Stimulated activated CD8-positive, alpha-beta memory T cell treated with anti-CD3 and anti-CD28 coated beads, Interleukin-4, amount 100 ng/mL, for 48 hours (primary cell): ENCODE measurements around the gene CYP21A2.
"Not testable (repeated sequence)": the region's sequence is repeated elsewhere in the genome, so short reads cannot be mapped to it uniquely, and the experiment has no call there.

ENCODE experiments used
- DNase-seq: peaks from one replicate; pipeline ENCODE4 v3.0.0-alpha.2; 2020

CYP21A2 gene

DNA sequence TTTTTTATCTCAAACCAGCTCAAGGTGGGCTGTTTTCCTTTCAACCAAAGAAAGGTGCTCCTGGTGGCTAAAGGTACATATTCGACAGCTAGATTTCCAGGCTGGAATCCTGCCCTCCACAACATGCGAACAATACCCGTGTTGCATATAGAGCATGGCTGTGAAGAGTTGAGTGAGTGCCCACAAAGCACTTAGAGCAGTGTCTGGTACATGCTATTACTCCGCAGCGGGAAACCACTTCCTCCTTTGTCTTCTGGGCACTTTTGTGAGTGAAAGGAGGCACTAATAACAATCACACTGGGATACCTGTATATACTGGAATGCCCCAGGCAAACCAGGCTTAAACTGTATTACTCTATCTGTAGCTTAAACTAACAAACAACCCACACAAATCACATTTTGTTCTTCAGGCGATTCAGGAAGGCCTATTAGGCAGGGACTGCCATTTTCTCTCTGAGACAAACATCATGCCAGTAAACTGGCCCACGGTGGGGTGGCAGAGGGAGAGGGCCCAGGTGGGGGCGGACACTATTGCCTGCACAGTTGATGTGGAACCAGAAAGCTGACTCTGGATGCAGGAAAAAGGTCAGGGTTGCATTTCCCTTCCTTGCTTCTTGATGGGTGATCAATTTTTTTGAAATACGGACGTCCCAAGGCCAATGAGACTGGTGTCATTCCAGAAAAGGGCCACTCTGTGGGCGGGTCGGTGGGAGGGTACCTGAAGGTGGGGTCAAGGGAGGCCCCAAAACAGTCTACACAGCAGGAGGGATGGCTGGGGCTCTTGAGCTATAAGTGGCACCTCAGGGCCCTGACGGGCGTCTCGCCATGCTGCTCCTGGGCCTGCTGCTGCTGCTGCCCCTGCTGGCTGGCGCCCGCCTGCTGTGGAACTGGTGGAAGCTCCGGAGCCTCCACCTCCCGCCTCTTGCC, at the start of gene CYP21A2:
Gene CYP21A2, plus strand, starts transcription at position 818 of the 927 bp plus-strand sequence. Its CDS starts 8 bp downstream, at position 826.
- DNase-seq = not testable (repeated sequence)

GRCh38 chr6:31989363-31989762, 48.9 kb upstream of the CYP21A2 start:
- DNase-seq = not testable (repeated sequence)

DNA sequence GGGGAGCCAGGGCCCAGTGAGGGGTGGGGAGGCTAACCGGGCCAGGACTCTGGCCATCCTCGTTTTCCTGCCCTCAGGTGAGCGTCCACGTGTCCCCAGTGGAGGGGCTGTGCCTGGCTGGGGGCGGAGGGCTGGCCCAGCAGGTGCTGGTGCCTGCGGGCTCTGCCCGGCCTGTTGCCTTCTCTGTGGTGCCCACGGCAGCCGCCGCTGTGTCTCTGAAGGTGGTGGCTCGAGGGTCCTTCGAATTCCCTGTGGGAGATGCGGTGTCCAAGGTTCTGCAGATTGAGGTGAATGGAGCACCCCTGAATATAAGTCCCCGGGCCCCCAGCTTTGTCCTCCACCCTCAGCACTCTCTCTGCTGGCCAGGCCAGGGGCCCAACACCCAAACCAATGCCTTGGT, 43.8 kb upstream of the CYP21A2 start:
- DNase-seq = not testable (repeated sequence)

DNA sequence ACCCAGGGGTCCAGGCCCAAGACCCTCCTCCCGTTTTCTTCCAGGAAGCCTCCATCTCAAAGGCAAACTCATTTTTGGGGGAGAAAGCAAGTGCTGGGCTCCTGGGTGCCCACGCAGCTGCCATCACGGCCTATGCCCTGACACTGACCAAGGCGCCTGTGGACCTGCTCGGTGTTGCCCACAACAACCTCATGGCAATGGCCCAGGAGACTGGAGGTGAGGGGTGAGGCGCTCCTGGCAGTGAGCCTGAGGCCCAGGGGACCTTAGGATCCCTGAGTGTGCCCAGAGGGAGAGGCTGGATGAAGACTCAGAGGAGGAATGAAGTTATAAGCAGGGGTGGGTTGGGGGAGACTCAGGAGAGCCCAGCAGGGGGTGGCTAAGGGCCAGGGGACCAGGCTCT, 41.8 kb upstream of the CYP21A2 start:
- DNase-seq = not testable (repeated sequence)

GRCh38 chr6:32002546-32003268, 35.5 kb upstream of the CYP21A2 start:
- not testable (repeated sequence) for DNase-seq

DNA sequence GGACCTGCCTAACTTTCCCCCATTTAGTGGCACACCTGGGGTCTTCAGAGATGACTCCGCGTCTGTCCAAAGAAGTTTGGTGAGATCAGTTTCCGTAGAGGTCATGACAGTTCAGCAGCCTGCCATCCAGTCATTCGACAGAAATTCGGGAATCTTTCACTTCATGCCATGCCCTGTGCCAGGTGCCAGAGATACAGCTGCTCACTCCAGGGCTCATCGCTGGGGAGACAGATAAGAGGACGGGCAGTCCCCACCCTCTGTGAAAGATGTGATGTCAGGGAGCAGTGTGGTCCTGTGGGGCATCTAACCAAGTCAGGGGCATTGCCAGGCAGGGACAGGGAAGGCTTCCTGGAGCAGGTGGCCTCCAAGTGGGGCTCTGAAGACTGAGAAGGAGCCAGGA, 34.9 kb upstream of the CYP21A2 start:
- not testable (repeated sequence) for DNase-seq

DNA sequence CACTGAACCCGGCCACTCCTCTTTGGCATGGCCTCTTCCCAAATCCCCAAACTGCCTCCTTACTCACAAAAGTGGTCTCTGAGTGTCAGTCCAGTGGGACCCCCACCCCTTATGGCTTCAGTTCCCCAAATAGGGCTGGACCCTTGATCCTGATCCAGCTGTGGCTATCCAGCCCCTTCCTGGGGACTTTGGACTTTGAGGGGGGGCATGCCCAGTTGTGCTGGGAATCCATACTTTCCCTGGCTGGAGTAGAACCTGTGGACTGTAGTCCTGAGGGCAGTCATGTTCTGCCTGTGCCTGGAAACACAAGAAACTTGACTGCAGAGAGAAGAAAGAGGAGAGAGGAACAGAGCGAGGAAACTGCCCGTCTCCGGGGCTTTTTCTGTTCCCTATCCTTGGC, 33.8 kb upstream of the CYP21A2 start:
- not testable (repeated sequence) for DNase-seq

GRCh38 chr6:32004864-32005537, 33.2 kb upstream of the CYP21A2 start:
- not testable (repeated sequence) for DNase-seq

DNA sequence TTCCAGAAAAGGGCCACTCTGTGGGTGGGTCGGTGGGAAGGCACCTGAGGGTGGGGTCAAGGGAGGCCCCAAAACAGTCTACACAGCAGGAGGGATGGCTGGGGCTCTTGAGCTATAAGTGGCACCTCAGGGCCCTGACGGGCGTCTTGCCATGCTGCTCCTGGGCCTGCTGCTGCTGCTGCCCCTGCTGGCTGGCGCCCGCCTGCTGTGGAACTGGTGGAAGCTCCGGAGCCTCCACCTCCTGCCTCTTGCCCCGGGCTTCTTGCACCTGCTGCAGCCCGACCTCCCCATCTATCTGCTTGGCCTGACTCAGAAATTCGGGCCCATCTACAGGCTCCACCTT, 32.7 kb upstream of the CYP21A2 start:
- DNase-seq = not testable (repeated sequence)

DNA sequence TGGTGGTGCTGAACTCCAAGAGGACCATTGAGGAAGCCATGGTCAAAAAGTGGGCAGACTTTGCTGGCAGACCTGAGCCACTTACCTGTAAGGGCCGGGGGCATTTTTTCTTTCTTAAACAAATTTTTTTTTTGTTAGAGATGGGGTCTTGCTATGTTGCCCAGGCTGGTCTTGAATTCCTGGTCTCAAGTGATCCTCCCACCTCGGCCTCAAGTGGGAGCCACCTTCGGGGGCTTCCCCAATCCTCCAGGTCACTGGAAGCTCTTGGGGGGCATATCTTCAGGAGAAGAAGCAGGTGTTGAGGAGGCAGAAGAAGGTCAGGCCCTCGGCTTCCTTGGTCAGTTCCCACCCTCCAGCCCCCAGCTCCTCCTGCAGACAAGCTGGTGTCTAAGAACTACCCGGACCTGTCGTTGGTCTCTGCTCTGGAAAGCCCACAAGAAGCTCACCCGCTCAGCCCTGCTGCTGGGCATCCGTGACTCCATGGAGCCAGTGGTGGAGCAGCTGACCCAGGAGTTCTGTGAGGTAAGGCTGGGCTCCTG, 32.2 kb upstream of the CYP21A2 start:
- not testable (repeated sequence) for DNase-seq

- not testable (repeated sequence) for DNase-seq
These were observed 31.1 kb upstream of the CYP21A2 start for GRCh38 chr6:32007086-32007485.

DNA sequence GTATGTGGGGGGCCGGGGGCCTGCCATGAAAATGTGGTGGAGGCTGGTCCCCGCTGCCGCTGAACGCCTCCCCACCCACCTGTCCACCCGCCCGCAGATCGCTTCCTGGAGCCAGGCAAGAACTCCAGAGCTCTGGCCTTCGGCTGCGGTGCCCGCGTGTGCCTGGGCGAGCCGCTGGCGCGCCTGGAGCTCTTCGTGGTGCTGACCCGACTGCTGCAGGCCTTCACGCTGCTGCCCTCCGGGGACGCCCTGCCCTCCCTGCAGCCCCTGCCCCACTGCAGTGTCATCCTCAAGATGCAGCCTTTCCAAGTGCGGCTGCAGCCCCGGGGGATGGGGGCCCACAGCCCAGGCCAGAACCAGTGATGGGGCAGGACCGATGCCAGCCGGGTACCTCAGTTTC, 30.2 kb upstream of the CYP21A2 start:
- not testable (repeated sequence) for DNase-seq

DNA sequence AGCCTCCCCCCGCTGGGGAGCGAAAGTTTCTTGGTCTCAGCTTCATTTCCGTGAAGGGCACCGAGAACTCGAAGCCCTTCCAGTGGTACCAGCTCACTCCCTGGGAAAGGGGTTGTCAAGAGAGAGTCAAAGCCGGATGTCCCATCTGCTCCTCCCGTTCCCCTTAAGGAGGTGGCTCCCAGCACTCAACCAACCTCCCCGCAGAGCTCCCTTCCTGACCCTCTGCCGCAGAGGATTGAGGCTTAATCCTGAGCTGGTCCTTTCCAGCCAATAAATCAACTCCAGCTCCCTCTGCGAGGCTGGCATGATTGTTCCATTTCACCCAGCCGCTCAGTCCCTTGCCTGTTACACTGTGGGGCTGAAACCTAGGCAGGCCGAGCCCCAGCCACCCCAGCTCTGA, 29.6 kb upstream of the CYP21A2 start:
- not testable (repeated sequence) for DNase-seq

- not testable (repeated sequence) for DNase-seq
These were observed 28.7 kb upstream of the CYP21A2 start for GRCh38 chr6:32009537-32009936.

- not testable (repeated sequence) for DNase-seq
These were observed 27.2 kb upstream of the CYP21A2 start for GRCh38 chr6:32010856-32011530.

DNA sequence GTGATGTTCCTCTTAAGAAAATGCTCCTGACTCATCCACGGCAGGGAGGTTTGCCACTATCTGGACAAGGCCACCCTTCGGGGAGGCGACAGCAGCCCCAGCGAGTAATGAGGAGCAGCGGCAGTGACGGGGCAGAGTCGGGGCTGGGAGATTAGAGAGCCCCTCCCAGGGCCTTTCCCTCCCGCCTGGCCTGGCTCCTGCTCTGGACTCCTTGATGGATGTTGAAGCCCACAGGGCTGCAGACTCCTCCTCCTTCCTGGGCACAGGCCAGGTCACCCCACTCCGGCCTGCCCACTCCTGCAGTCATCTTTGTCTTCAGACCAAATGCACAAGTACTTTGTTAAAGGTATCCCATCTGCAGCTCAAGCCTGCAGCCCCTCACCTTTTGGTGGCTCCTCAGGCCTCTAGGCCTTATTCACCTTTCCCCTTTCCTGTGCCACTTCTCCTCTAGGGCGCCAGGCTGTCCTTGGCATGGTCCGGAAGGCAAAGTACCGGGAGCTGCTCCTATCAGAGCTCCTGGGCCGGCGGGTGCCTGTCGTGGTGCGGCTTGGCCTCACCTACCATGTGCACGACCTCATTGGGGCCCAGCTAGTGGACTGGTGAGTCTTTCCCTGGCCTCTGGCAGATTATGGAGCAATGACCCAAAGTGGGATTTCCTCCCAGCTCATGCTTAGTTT, 25.1 kb upstream of the CYP21A2 start:
- DNase-seq = not testable (repeated sequence)

- not testable (repeated sequence) for DNase-seq
These were observed 24.5 kb upstream of the CYP21A2 start for GRCh38 chr6:32013738-32014137.

DNA sequence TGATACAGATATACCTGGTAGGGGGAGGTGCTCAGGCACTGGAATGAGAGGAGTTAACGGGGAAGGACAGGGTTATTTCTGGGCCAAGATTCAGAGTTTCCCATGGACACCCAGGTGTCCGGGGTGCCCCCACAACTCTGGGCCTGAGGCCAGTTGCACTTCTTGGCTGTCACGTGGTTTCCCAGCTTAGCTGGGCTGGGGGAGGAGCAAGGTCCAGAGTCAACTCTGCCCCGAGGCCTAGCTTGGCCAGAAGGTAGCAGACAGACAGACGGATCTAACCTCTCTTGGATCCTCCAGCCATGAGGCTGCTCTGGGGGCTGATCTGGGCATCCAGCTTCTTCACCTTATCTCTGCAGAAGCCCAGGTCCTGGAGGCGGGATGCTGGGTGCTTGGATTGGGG, 23.7 kb upstream of the CYP21A2 start, which contains the start of gene C4B:
Gene C4B, plus strand, starts transcription at position 249 of the 400 bp plus-strand sequence. Its CDS starts 51 bp downstream, at position 300.
- not testable (repeated sequence) for DNase-seq

DNA sequence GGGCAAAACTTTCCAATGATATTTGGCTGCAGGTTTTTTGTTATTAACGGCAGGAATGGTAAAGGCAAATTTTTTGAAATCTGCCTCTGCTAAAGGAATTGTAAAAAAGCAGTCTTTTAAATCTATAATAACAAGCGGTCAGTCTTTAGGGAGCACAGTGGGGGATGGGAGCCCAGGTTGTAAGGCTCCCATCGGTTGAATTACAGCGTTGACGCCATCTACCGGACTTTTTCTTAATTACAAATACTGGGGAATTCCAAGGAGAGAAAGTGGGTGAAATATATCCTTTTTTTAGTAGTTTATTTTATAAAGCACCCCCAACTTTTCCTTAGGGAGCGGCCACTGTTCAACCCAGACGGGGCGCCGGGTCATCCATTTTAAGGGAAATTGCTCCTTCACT, 16.1 kb upstream of the CYP21A2 start:
- DNase-seq = not testable (repeated sequence)

DNA sequence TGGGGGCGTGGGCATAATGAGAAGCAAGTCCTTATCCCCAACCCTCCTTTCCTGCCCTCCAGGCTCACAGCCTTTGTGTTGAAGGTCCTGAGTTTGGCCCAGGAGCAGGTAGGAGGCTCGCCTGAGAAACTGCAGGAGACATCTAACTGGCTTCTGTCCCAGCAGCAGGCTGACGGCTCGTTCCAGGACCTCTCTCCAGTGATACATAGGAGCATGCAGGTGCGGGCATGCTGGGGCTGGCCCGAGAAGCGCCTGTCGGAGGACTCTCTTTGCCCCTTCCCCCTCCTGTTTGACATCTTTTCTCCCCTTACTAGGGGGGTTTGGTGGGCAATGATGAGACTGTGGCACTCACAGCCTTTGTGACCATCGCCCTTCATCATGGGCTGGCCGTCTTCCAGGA, 9.6 kb upstream of the CYP21A2 start:
- not testable (repeated sequence) for DNase-seq

DNA sequence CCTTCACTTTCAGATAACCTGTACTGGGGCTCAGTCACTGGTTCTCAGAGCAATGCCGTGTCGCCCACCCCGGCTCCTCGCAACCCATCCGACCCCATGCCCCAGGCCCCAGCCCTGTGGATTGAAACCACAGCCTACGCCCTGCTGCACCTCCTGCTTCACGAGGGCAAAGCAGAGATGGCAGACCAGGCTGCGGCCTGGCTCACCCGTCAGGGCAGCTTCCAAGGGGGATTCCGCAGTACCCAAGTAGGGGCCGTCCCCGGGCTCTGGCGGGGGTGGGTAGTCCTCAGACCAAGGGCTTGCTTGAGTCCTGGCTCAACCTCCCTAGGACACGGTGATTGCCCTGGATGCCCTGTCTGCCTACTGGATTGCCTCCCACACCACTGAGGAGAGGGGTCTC, 8.7 kb upstream of the CYP21A2 start:
- not testable (repeated sequence) for DNase-seq
